ENCODE measurements around the gene FOXK2.
A peak's percentile ranks its signal among the peaks of the same experiment; 100 is the strongest.
"Not testable (repeated sequence)": the region's sequence is repeated elsewhere in the genome, so short reads cannot be mapped to it uniquely, and the experiment has no call there.

The FOXK2 gene

GRCh38 chr17:82536512-82537201, 17.1 kb downstream of the FOXK2 start:
- no peak for DNase-seq (ENCODE audit: low read depth)
- TF ChIP-seq CTCF (conservative IDR thresholded peaks at IDR 0.05; ENCODE audit: low read length), result no peak
- H3K4me3 ChIP-seq (ENCODE audit: low read length), result peak overlapping the region; percentile 33

DNA sequence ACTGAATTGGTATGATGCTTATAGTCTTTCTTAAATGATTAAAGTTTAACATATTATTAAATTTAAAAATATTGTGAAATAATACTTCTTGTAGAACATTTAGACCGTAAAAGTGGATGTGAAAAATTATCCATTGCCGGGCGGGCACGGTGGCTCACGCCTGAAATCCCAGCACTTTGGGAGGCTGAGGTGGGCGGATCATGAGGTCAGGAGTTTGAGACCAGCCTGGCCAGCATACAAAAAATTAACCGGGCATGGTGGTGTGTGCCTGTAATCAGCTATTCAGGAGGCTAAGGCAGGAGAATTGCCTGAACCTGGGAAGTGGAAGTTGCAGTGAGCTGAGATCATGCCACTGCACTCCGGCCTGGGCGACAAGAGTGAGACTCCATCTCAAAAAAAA, 17.7 kb downstream of the FOXK2 start:
- not testable (repeated sequence) for DNase-seq (ENCODE audit: low read depth); H3K4me3 ChIP-seq (ENCODE audit: low read length)

- H3K4me3 ChIP-seq (ENCODE audit: low read length); DNase-seq (ENCODE audit: low read depth): not testable (repeated sequence)
These were observed 19.5 kb downstream of the FOXK2 start for GRCh38 chr17:82539076-82539475.

DNA sequence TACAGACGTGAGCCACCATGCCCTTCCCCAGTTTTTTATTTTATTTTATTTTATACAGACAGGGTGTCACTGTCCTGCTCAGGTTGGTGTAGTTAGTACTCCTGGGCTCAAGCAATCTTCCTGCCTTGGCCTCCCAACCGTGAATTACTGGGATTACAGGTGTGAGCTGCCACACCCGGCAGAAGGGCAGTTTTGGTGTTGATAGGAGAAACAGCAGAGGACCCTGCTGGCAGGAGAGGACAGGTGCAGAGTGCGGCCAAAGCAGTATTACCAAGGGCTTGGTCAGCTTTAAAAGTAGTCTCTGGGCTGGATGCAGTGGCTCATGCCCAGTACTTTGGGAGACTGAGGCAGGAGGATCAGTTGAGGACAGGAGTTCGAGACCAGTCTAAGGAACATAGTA, 22.9 kb downstream of the FOXK2 start:
- no peak for TF ChIP-seq CTCF (conservative IDR thresholded peaks at IDR 0.05; ENCODE audit: low read length)
- DNase-seq (ENCODE audit: low read depth), result no peak
- H3K4me3 ChIP-seq (ENCODE audit: low read length), result no peak overlapping the region

GRCh38 chr17:82544431-82545070, 25.0 kb downstream of the FOXK2 start:
- no peak for TF ChIP-seq CTCF (conservative IDR thresholded peaks at IDR 0.05; ENCODE audit: low read length)
- H3K4me3 ChIP-seq (ENCODE audit: low read length), result no peak overlapping the region
- DNase-seq (ENCODE audit: low read depth), result no peak

- TF ChIP-seq CTCF (conservative IDR thresholded peaks at IDR 0.05; ENCODE audit: low read length), result no peak
- no peak overlapping the region for H3K4me3 ChIP-seq (ENCODE audit: low read length)
- no peak for DNase-seq (ENCODE audit: low read depth)
These were observed 25.5 kb downstream of the FOXK2 start for GRCh38 chr17:82545071-82545462.

- DNase-seq (ENCODE audit: low read depth), result no peak
- H3K4me3 ChIP-seq (ENCODE audit: low read length), result no peak overlapping the region
- no peak for TF ChIP-seq CTCF (conservative IDR thresholded peaks at IDR 0.05; ENCODE audit: low read length)
These were observed 28.4 kb downstream of the FOXK2 start for GRCh38 chr17:82547981-82548380.

- no peak for DNase-seq (ENCODE audit: low read depth)
- no peak for TF ChIP-seq CTCF (conservative IDR thresholded peaks at IDR 0.05; ENCODE audit: low read length)
These were observed 29.3 kb downstream of the FOXK2 start for GRCh38 chr17:82548681-82549303.

More at GRCh38 chr17:82548681-82549303, 29.3 kb downstream of the FOXK2 start:
- H3K4me3 ChIP-seq (ENCODE audit: low read length), result no peak overlapping the region

All from AG10803 (cell line).